Kidney epithelial cell (primary cell): ENCODE data around the gene DMPK. TPM values are rescaled to one million over a fixed set of nuclear protein-coding genes. Genes with fewer than 3 reads are reported as not detected.
A peak's percentile ranks its signal among the peaks of the same experiment; 100 is the strongest.

Experiments used
- DNase-seq: peaks from one replicate; pipeline ENCODE4 v3.0.0-alpha.2; 2010; ENCODE audit warnings: low read depth
- H3K27me3 ChIP-seq: 2 replicates; pipeline ENCODE4 v1.6.0; 2011; ENCODE audit warnings: low read length; ENCODE audit not compliant: control insufficient read depth, insufficient read depth
- H3K36me3 ChIP-seq: 2 replicates; pipeline ENCODE4 v1.5.1; 2011; ENCODE audit warnings: low read length; ENCODE audit not compliant: control insufficient read depth, insufficient read depth
- H3K4me3 ChIP-seq: 2 replicates; pipeline ENCODE4 v1.5.1; 2011; ENCODE audit warnings: low read depth, mild to moderate bottlenecking, control low read depth, low read length
- CTCF ChIP-seq: IDR thresholded peaks from 2 replicates; pipeline ENCODE4 v1.5.1; 2011; ENCODE audit warnings: mild to moderate bottlenecking, moderate library complexity, low read length, control low read depth, inconsistent platforms; ENCODE audit not compliant: insufficient read depth, poor library complexity, severe bottlenecking
- total RNA-seq: library from RNA; depleted of rRNA; stranded (reverse); fragments of >200 nt; gene quantifications from 2 replicates; pipeline ENCODE4 v1.2.3, GENCODE V29; 2015

The DMPK gene
- total RNA-seq, 1 donor from 2014 or later, result 17.7 TPM

GRCh38 chr19:45786533-45786894, 4.2 kb upstream of the DMPK start:
- DNase-seq, result no peak
- no peak for TF ChIP-seq CTCF
- peaks cover 2% of the 10 kb centered on the region for H3K36me3 ChIP-seq
- H3K4me3 ChIP-seq, result no peak overlapping the region
- no peaks in the 10 kb centered on the region for H3K27me3 ChIP-seq

GRCh38 chr19:45785781-45786532, 3.7 kb upstream of the DMPK start:
- Histone ChIP-seq H3K27me3 (no peaks in the 10 kb centered on the region), H3K4me3 (no peak overlapping the region), H3K36me3 (peaks cover 2% of the 10 kb centered on the region)
- DNase-seq, result no peak
- TF ChIP-seq CTCF, result no peak

GRCh38 chr19:45785097-45785496, 2.8 kb upstream of the DMPK start:
- peaks cover 2% of the 10 kb centered on the region for H3K36me3 ChIP-seq
- no peak for DNase-seq
- no peak overlapping the region for H3K4me3 ChIP-seq
- no peaks in the 10 kb centered on the region for H3K27me3 ChIP-seq
- TF ChIP-seq CTCF, result no peak

- no peak for DNase-seq
- no peaks in the 10 kb centered on the region for H3K27me3 ChIP-seq
- no peak overlapping the region for H3K4me3 ChIP-seq
- TF ChIP-seq CTCF, result no peak
- H3K36me3 ChIP-seq, result no peaks in the 10 kb centered on the region
These were observed 1.8 kb upstream of the DMPK start for GRCh38 chr19:45784096-45784495.

- no peak for DNase-seq
- Histone ChIP-seq H3K36me3 (no peaks in the 10 kb centered on the region), H3K27me3 (no peaks in the 10 kb centered on the region), H3K4me3 (no peak overlapping the region)
- TF ChIP-seq CTCF, result peak; percentile 4
These were observed 813 bp upstream of the DMPK start for GRCh38 chr19:45782820-45783785.
